ENCODE measurements around the gene CLK4. TPM values are rescaled to one million over a fixed set of nuclear protein-coding genes. Genes with fewer than 3 reads are reported as not detected.

Gene CLK4
- total RNA-seq, 1 donor from 2014 or later: 25.6 TPM

DNA sequence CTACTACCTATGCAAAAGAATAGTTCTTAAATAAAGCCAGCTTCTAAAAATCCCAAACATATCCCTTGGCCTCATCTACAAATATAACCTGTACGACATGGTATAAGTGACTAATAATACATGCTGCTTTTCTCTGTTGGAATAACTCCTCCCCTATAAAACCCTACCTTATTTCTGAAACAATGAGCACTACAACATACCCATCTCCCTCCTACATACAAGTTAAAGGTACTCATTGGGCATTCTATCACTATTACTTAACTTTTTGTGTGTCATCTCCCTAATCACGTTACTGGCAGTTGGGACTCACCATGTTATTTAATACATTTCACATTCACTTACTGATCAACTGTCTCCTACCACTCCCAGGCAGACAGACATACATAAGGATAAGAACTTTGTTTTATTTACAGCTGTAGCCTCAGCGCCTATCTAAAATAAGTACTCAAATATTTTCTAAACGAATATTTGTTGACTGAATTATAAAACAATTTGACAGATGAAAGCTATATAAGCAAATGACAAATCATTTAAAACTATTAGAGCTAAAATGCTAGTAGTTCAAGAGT is 4.1 kb downstream of the CLK4 start:
- H3K36me3 ChIP-seq (ENCODE audit: control insufficient read depth in 3 of 3, insufficient read depth in 3 of 3, low read length in 3 of 3): peaks cover 20 to 38% (median 34%) of the 10 kb centered on the region in 3 donors
- peaks cover 17 to 40% (median 32%) of the 10 kb centered on the region in 3 donors for H3K4me1 ChIP-seq (ENCODE audit: control insufficient read depth in 3 of 3, insufficient read depth in 3 of 3, low read length in 3 of 3)
- no peak overlapping the region for H3K4me3 ChIP-seq (ENCODE audit: low read length in 3 of 3)
- H3K27me3 ChIP-seq (ENCODE audit: control insufficient read depth in 3 of 3, insufficient read depth in 3 of 3, low read length in 3 of 3): no peaks in the 10 kb centered on the region
- no peak overlapping the region for H3K27ac ChIP-seq (ENCODE audit: low read depth, low read length)
- no peaks in the 10 kb centered on the region for H3K9me3 ChIP-seq (ENCODE audit: control insufficient read depth in 3 of 3, low read length in 3 of 3)
- H3K9ac ChIP-seq (ENCODE audit: low read depth in 1 of 3, low read length in 3 of 3): peak overlapping the region in 1 of 3 donors; percentile 40

DNA sequence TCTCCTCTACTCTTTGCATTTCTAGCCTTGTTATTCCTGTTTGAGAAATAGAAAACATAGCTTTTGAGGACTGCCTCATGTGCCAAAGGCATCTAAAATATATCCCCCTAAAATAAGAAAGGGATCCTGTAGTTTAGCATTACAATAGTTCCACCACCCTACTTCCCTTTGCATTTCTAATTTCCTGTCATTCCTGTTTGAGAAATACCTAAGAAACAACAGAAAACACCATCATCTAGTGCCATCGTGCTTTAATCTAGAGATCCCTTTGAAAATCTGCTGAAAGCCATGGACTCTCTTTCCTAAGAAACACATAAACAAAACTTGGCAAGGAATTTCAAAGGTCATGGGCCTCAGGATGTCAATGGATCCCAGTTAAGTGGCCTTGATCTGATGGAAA is 7.5 kb downstream of the CLK4 start:
- Histone ChIP-seq H3K9me3 (ENCODE audit: control insufficient read depth in 3 of 3, low read length in 3 of 3) (no peaks in the 10 kb centered on the region), H3K27ac (ENCODE audit: low read depth, low read length) (no peak overlapping the region), H3K9ac (ENCODE audit: low read depth in 1 of 3, low read length in 3 of 3) (no peak overlapping the region), H3K27me3 (ENCODE audit: control insufficient read depth in 3 of 3, insufficient read depth in 3 of 3, low read length in 3 of 3) (no peaks in the 10 kb centered on the region), H3K36me3 (ENCODE audit: control insufficient read depth in 3 of 3, insufficient read depth in 3 of 3, low read length in 3 of 3) (peaks cover 35 to 64% (median 62%) of the 10 kb centered on the region in 3 donors), H3K4me3 (ENCODE audit: low read length in 3 of 3) (no peak overlapping the region), H3K4me1 (ENCODE audit: control insufficient read depth in 3 of 3, insufficient read depth in 3 of 3, low read length in 3 of 3) (peaks cover 8 to 22% (median 16%) of the 10 kb centered on the region in 3 donors)

DNA sequence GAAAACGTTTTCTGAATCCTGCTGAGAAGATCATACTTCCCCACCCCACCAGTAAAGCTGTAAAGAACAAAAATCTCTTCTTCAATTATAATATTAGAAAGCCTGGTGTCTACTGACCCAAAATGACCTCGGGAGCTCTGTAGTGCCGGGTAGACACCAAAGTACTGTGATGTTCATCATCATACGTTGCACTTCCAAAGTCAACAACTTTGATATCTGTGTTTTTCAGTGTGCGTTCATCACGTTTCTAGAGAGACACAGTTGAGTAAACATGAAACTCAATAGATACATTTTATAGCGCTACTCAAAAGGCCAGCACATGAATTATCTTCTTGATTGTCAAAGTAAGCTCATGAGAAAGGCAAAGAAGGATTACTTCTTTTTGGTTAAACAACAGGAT is 14.6 kb downstream of the CLK4 start:
- Histone ChIP-seq H3K4me1 (ENCODE audit: control insufficient read depth in 3 of 3, insufficient read depth in 3 of 3, low read length in 3 of 3) (peaks cover 0 to 5% (median 0%) of the 10 kb centered on the region in 3 donors), H3K9me3 (ENCODE audit: control insufficient read depth in 3 of 3, low read length in 3 of 3) (no peaks in the 10 kb centered on the region), H3K4me3 (ENCODE audit: low read length in 3 of 3) (no peak overlapping the region), H3K27ac (ENCODE audit: low read depth, low read length) (no peak overlapping the region), H3K27me3 (ENCODE audit: control insufficient read depth in 3 of 3, insufficient read depth in 3 of 3, low read length in 3 of 3) (no peaks in the 10 kb centered on the region), H3K9ac (ENCODE audit: low read depth in 1 of 3, low read length in 3 of 3) (peak overlapping the region in 1 of 3 donors; percentile 12), H3K36me3 (ENCODE audit: control insufficient read depth in 3 of 3, insufficient read depth in 3 of 3, low read length in 3 of 3) (peaks cover 32 to 64% (median 64%) of the 10 kb centered on the region in 3 donors)

DNA sequence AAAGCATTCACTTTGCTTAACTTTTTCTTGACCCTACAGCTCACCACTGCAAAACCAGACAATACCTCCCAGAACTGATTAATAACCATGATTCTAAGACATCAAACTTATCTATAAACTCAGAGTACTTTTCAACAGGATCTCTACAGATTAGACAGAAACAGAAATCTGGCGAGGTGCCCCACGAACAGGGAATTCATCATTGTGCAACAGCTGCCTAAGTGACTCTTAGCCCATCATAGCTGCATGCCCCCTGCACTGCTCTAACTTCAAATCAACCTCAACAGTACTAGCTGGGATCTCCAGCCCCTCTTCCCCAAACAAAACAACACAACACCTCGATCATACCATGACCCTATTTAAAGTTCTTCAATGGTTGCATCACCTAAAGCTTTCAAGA is 20.6 kb downstream of the CLK4 start:
- Histone ChIP-seq H3K9ac (ENCODE audit: low read depth in 1 of 3, low read length in 3 of 3) (no peak overlapping the region), H3K4me3 (ENCODE audit: low read length in 3 of 3) (no peak overlapping the region), H3K27me3 (ENCODE audit: control insufficient read depth in 3 of 3, insufficient read depth in 3 of 3, low read length in 3 of 3) (no peaks in the 10 kb centered on the region), H3K9me3 (ENCODE audit: control insufficient read depth in 3 of 3, low read length in 3 of 3) (no peaks in the 10 kb centered on the region), H3K4me1 (ENCODE audit: control insufficient read depth in 3 of 3, insufficient read depth in 3 of 3, low read length in 3 of 3) (peaks cover 0 to 3% (median 0%) of the 10 kb centered on the region in 3 donors), H3K36me3 (ENCODE audit: control insufficient read depth in 3 of 3, insufficient read depth in 3 of 3, low read length in 3 of 3) (peaks cover 24 to 61% (median 39%) of the 10 kb centered on the region in 3 donors), H3K27ac (ENCODE audit: low read depth, low read length) (no peak overlapping the region)

DNA sequence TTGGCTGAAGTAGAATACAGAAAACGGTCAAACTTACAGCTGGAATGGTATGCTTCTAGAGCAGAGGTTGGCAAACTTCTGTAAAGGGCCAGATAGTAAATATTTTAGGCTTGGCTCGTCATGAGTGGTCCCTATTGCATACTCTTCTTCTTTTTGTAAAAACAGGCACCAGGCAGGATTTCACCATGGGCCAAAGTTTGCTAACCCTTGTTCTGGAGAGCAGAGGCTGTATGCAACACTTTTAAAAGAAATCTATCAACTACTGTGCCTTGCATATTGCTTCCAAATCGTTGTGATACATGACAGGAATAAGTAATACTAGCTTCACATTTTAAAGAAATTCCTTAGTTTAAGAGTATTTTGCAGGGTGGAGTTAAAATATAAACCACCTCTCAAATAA is 21.1 kb downstream of the CLK4 start:
- H3K27ac ChIP-seq (ENCODE audit: low read depth, low read length): no peak overlapping the region
- peaks cover 0 to 3% (median 0%) of the 10 kb centered on the region in 3 donors for H3K4me1 ChIP-seq (ENCODE audit: control insufficient read depth in 3 of 3, insufficient read depth in 3 of 3, low read length in 3 of 3)
- H3K36me3 ChIP-seq (ENCODE audit: control insufficient read depth in 3 of 3, insufficient read depth in 3 of 3, low read length in 3 of 3): peaks cover 21 to 58% (median 36%) of the 10 kb centered on the region in 3 donors
- no peak overlapping the region for H3K4me3 ChIP-seq (ENCODE audit: low read length in 3 of 3)
- no peaks in the 10 kb centered on the region for H3K9me3 ChIP-seq (ENCODE audit: control insufficient read depth in 3 of 3, low read length in 3 of 3)
- no peak overlapping the region for H3K9ac ChIP-seq (ENCODE audit: low read depth in 1 of 3, low read length in 3 of 3)
- H3K27me3 ChIP-seq (ENCODE audit: control insufficient read depth in 3 of 3, insufficient read depth in 3 of 3, low read length in 3 of 3): no peaks in the 10 kb centered on the region

DNA sequence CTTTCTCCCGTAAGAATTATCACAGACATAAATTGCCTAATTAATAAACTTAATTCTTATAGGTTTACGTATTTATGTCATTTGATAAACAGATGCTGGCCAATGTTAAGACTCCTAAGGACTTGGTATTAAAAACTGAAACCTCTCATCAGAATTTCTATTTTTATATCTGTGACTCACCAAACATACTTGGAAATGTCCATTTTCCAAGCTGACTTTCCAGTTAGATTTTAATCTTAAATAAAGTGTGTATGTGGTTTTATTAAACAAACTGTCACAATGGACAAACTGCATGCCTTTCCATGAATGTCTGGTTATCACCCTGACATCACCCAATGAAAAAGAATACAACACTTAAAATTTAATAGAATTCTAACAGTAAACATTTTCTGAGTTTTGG is 24.1 kb downstream of the CLK4 start:
- peak overlapping the region in 1 of 3 donors; percentile 2 for H3K9ac ChIP-seq (ENCODE audit: low read depth in 1 of 3, low read length in 3 of 3)
- H3K9me3 ChIP-seq (ENCODE audit: control insufficient read depth in 3 of 3, low read length in 3 of 3): no peaks in the 10 kb centered on the region
- H3K4me1 ChIP-seq (ENCODE audit: control insufficient read depth in 3 of 3, insufficient read depth in 3 of 3, low read length in 3 of 3): peaks cover 0 to 3% (median 0%) of the 10 kb centered on the region in 3 donors
- H3K4me3 ChIP-seq (ENCODE audit: low read length in 3 of 3): no peak overlapping the region
- H3K36me3 ChIP-seq (ENCODE audit: control insufficient read depth in 3 of 3, insufficient read depth in 3 of 3, low read length in 3 of 3): peaks cover 19 to 49% (median 32%) of the 10 kb centered on the region in 3 donors
- no peaks in the 10 kb centered on the region for H3K27me3 ChIP-seq (ENCODE audit: control insufficient read depth in 3 of 3, insufficient read depth in 3 of 3, low read length in 3 of 3)
- H3K27ac ChIP-seq (ENCODE audit: low read depth, low read length): peak overlapping the region; percentile 42

DNA sequence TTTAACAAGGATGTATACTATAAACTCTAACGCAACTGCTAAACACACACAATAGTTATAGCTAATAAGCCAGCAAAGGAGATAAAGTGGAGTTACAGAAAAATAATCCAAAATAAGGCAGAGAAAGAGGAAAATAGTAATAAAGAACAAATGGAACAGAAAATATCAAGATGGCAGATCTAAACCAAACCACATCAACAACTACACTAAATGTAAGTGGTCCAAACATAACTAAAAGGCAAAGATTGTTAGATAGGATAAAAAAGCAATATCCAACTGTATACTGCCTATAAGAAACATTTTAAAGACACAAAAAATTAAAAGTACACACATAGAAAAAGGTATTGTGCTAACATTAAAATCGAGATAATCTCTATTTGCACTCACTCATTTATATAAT is 31.1 kb downstream of the CLK4 start:
- no peak overlapping the region for H3K4me3 ChIP-seq (ENCODE audit: low read length in 3 of 3)
- peaks cover 10 to 12% (median 10%) of the 10 kb centered on the region in 3 donors for H3K4me1 ChIP-seq (ENCODE audit: control insufficient read depth in 3 of 3, insufficient read depth in 3 of 3, low read length in 3 of 3)
- H3K27ac ChIP-seq (ENCODE audit: low read depth, low read length): no peak overlapping the region
- H3K9ac ChIP-seq (ENCODE audit: low read depth in 1 of 3, low read length in 3 of 3): no peak overlapping the region
- H3K9me3 ChIP-seq (ENCODE audit: control insufficient read depth in 3 of 3, low read length in 3 of 3): peaks cover 0 to 9% (median 0%) of the 10 kb centered on the region in 3 donors
- H3K27me3 ChIP-seq (ENCODE audit: control insufficient read depth in 3 of 3, insufficient read depth in 3 of 3, low read length in 3 of 3): no peaks in the 10 kb centered on the region
- H3K36me3 ChIP-seq (ENCODE audit: control insufficient read depth in 3 of 3, insufficient read depth in 3 of 3, low read length in 3 of 3): peaks cover 0 to 13% (median 11%) of the 10 kb centered on the region in 3 donors

DNA sequence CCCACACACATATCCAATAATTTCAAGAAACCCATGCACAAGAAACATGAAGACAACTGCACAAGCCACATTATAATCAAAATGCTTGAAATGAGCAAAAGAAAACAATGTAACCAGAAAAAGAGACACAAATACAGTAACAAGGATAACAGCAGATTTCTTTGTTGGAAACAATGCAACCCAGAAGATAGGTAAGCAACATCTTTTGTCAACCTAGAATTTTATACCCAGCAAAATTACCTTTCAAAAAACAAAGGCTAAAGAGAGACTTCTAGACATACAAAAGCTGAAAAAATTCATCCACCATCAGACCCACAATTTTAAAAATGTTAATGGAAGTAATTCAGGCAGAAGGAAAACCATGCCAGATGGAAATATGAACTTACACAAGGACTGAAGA is 31.7 kb downstream of the CLK4 start:
- Histone ChIP-seq H3K9ac (ENCODE audit: low read depth in 1 of 3, low read length in 3 of 3) (no peak overlapping the region), H3K27me3 (ENCODE audit: control insufficient read depth in 3 of 3, insufficient read depth in 3 of 3, low read length in 3 of 3) (no peaks in the 10 kb centered on the region), H3K27ac (ENCODE audit: low read depth, low read length) (no peak overlapping the region), H3K4me3 (ENCODE audit: low read length in 3 of 3) (no peak overlapping the region), H3K36me3 (ENCODE audit: control insufficient read depth in 3 of 3, insufficient read depth in 3 of 3, low read length in 3 of 3) (peaks cover 0 to 13% (median 8%) of the 10 kb centered on the region in 3 donors), H3K4me1 (ENCODE audit: control insufficient read depth in 3 of 3, insufficient read depth in 3 of 3, low read length in 3 of 3) (peaks cover 13 to 16% (median 13%) of the 10 kb centered on the region in 3 donors), H3K9me3 (ENCODE audit: control insufficient read depth in 3 of 3, low read length in 3 of 3) (peaks cover 0 to 9% (median 0%) of the 10 kb centered on the region in 3 donors)

DNA sequence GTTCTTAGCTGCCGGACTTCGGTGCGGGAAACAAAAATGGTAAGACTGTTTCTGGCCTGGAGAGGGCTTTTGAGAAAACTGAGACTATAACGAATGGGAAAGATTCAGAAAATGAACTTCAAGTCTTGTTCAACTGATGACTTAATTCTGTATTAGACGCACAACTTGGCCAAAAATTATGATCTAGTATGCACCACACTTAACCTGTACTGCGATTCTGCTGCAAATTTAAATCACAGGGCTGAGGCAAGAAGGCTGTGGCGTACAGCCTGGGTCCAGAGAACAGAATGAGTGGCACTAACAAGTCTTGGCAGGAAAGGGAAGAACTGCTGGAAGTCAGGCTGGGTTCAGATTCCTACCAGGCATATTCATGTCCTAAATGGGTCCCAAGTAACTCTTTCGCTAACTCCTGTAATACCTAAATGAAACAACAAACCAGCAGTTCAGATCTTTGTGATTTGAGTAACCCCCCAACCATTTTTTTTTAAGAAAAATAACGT is 35.9 kb downstream of the CLK4 start:
- peaks cover 0 to 5% (median 2%) of the 10 kb centered on the region in 3 donors for H3K36me3 ChIP-seq (ENCODE audit: control insufficient read depth in 3 of 3, insufficient read depth in 3 of 3, low read length in 3 of 3)
- peaks cover 13 to 27% (median 22%) of the 10 kb centered on the region in 3 donors for H3K4me1 ChIP-seq (ENCODE audit: control insufficient read depth in 3 of 3, insufficient read depth in 3 of 3, low read length in 3 of 3)
- peaks cover 0 to 8% (median 0%) of the 10 kb centered on the region in 3 donors for H3K9me3 ChIP-seq (ENCODE audit: control insufficient read depth in 3 of 3, low read length in 3 of 3)
- peak overlapping the region; percentile 55 to 72 (median 60) for H3K4me3 ChIP-seq (ENCODE audit: low read length in 3 of 3)
- peak overlapping the region; percentile 70 for H3K27ac ChIP-seq (ENCODE audit: low read depth, low read length)
- peak overlapping the region; percentile 60 to 81 (median 76) for H3K9ac ChIP-seq (ENCODE audit: low read depth in 1 of 3, low read length in 3 of 3)
- peaks cover 0 to 11% (median 5%) of the 10 kb centered on the region in 3 donors for H3K27me3 ChIP-seq (ENCODE audit: control insufficient read depth in 3 of 3, insufficient read depth in 3 of 3, low read length in 3 of 3)
